ENCODE results near the gene PABPC1L2A. TPM values are rescaled to one million over a fixed set of nuclear protein-coding genes. Genes with fewer than 3 reads are reported as not detected.
A peak's percentile ranks its signal among the peaks of the same experiment; 100 is the strongest.
"Not testable (repeated sequence)": the region's sequence is repeated elsewhere in the genome, so short reads cannot be mapped to it uniquely, and the experiment has no call there.

The PABPC1L2A gene
- total RNA-seq: not detected

DNA sequence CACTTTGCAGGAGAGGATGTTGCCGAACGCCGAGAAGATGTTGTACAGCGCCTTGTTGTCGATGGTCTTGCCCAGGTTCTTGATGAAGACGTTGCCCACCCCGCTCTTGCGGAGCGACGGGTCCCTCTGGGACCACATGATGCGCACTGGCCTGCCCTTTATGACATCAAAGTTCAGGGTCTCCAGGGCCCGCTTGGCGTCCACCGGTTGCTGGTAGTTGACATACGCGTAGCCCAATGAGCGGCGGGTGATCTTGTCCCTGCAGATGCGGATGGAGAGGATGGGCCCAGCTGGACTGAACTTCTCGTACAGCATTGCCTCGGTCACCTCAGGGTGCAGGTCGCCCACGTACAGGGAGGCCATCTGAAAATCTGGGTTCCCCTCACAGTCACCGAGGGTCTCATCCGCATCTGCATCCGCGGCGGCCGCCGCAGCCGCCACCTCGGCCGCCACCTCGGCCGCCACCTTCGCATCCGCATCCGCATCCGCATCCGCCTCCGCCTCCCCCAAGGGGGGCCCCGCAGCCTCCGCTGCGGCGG lies at the start of gene PABPC1L2A:
Gene PABPC1L2A (minus strand): TSS at position 489 of the 539 bp plus-strand sequence. CDS start 126 bp downstream, at position 363.
- DNase-seq (ENCODE audit: low spot score in 2 of 2); H3K9me3 Mint-ChIP-seq; H3K36me3 Mint-ChIP-seq; H3K27ac Mint-ChIP-seq; ATAC-seq: not testable (repeated sequence)

DNA sequence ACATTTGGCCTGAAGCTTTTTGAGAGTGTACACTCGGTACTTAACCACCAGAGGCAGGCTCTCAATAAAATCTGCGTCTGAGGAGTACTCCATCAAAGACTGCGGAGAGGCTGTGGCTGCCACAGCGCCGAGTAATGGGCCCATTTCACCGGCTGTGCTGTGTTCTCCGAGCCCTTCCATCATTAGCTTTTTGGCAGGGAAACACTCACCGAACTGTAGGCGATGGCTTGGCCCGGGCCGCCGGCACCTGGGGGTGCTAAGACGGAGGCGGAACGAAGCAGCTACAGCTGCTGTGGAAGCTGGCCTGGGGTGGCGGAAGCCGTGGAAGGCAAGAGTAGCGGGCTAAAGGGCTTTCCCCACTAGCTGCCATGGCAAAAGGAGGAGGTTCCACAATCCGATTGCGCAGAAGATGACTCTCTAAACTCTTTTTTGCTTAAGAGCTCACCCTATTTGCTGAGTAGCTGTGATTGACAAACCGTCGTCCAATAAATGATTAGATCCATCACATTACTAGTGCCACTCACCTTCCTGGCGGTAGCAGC lies 48.5 kb upstream of the PABPC1L2A start:
- peak; percentile 34 to 72 for ATAC-seq

DNA sequence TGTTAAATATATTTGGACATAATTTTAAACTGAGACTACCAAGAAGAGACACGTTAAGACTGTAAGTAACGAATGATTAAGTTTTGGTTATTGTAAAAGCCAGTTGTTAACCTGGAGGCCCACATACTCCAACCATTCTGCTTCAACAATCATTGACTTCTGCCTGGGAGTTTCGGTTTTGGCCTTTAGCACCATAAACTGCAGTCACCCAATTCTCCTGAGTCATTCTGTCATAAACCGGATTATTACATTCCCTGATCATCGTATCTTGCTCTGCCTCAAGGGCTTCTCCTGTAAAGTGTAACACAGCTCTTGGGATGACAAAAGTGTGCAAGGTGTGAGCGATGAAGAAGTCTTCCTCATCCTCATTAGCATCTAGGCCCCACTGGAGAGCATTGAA lies 46.9 kb upstream of the PABPC1L2A start:
- H3K9me3 Mint-ChIP-seq: no peaks in the 10 kb centered on the region
- no peak for DNase-seq (ENCODE audit: low spot score in 2 of 2)
- no peak for ATAC-seq
- no peak overlapping the region for H3K27ac Mint-ChIP-seq
- peaks cover 0 to 6% of the 10 kb centered on the region in 2 donors for H3K36me3 Mint-ChIP-seq

More for the DNA sequence above, 48.5 kb upstream of the PABPC1L2A start:
- H3K36me3 Mint-ChIP-seq: peaks cover 0 to 6% of the 10 kb centered on the region in 2 donors
- DNase-seq (ENCODE audit: low spot score in 2 of 2): no peak
- H3K27ac Mint-ChIP-seq: no peak overlapping the region
- H3K9me3 Mint-ChIP-seq: no peaks in the 10 kb centered on the region

DNA sequence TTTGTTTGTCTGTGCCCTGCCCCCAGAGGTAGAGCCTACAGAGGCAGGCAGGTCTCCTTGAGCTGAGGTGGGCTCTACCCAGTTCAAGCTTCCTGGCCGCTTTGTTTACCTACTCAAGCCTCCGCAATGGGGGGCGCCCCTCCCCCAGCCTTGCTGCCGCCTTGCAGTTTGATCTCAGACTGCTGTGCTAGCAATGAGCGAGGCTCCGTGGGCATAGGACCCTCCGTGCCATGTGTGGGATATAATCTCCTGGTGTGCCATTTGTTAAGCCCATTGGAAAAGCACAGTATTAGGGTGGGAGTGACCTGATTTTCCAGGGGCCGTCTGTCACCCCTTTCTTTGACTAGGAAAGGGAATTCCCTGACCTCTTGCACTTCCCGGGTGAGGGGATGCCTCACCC lies 20.2 kb upstream of the PABPC1L2A start:
- not testable (repeated sequence) for H3K36me3 Mint-ChIP-seq; ATAC-seq; DNase-seq (ENCODE audit: low spot score in 2 of 2); H3K9me3 Mint-ChIP-seq; H3K27ac Mint-ChIP-seq

DNA sequence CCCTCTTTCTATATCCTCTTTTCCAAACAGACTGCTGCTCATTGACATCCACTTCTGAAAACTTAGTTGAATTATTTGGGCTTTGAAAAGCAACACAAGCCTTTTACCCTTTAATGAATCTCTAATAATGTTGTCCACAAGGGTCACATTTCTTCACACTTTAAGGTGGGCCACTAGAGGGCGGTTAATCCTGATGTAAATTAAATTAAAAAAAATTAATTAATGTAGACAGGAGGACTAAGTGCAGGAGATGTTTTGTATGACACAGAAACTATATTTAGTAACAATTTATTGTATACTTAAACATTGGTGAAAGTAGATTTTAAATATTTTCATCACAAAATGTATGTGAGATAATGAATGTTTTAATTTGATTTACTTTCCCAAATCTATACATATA lies 7.5 kb upstream of the PABPC1L2A start:
- not testable (repeated sequence) for H3K27ac Mint-ChIP-seq; DNase-seq (ENCODE audit: low spot score in 2 of 2); H3K36me3 Mint-ChIP-seq; H3K9me3 Mint-ChIP-seq; ATAC-seq

DNA sequence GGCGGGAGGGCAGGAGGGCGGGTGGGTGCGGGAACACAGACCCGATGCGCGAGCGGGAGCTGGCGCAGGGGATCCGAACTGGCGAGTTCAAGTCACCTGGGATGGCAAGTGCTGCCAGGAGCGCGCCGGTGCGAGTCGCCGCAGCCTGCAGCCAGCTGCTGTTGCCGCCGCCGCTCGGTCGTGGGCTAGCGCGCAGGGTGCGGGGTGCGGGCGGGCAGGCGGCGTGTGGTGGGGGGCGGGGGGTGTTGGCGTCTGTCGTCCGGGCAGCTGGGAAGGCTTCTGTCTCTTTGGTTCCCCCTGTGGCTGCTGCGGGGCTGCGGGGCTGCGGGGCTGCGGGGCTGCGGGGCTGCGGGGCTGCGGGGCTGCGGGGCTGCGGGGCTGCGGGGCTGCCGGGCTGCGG lies 572 bp upstream of the PABPC1L2A start:
- not testable (repeated sequence) for H3K9me3 Mint-ChIP-seq; ATAC-seq; DNase-seq (ENCODE audit: low spot score in 2 of 2); H3K36me3 Mint-ChIP-seq; H3K27ac Mint-ChIP-seq

DNA sequence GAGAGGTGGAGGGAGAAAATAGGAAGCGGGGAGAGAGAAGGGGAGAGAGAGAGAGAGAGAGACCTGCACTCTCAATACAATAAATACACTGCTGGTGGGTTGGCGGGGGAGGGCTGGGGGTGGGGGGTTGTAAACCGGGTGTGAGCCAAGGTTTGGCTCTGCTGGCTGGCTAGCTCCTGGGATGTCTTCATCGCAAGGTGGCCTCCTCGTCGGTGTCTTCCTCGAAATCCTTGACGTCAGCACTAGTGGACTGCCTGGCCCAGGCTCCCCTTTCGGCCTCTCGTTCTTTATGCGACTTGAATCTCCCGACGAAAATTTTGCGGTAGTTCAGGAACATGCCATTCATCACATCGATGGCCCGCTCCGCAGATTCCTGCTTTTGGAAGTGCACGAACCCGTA lies 715 bp downstream of the PABPC1L2A start:
- not testable (repeated sequence) for ATAC-seq; DNase-seq (ENCODE audit: low spot score in 2 of 2); H3K36me3 Mint-ChIP-seq; H3K27ac Mint-ChIP-seq; H3K9me3 Mint-ChIP-seq

DNA sequence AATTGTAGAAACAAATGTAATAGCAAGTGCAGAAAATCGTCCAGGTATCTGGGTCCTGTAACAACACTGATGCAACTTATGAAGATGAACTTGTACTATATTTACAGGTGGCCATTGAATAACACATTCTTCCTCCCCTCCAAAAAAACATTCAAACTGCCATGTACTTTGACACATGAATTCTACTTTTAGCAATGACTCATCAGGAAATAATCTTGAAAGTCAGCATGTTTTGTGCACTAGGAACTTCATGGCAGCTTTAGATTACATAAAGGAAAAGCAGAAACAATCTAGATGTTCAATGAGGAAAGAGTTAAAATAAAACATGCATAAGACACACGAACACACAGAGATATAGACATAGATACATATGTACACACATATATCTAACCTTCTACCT lies 2.5 kb downstream of the PABPC1L2A start:
- H3K9me3 Mint-ChIP-seq: no peaks in the 10 kb centered on the region
- no peak overlapping the region for H3K27ac Mint-ChIP-seq
- ATAC-seq (no peak), DNase-seq (ENCODE audit: low spot score in 2 of 2) (no peak)
- H3K36me3 Mint-ChIP-seq: no peaks in the 10 kb centered on the region

DNA sequence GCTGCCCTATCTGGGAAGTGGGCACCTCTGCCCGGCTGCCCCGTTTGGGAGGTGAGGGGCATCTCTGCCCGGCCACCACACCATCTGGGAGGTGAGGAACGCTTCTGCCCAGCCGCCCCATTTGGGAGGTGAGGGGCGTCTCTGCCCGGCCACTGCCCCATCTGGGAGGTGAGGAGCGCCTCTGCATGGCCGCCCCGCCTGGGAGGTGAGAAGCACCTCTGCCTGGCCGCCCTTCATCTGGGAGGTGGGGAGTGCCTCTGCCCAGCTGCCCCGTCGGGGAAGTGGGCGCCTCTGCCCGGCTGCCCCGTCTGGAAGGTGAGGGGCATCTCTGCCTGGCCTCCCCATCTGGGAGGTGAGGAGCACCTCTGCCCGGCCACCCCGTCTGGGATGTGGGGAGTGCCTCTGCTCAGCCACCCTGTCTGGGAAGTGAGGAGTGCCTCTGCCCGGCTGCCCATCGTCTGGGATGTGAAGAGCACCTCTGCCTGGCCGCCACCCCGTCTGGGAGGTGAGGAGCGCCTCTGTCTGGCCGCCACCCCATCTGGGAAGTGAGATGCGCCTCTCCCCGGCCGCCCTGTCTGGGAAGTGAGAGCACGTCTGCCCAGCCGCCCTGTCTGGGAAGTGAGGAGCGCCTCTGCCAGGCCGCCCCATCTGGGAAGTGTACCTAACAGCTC lies 9.8 kb downstream of the PABPC1L2A start:
- no peak for DNase-seq (ENCODE audit: low spot score in 2 of 2)
- Mint-ChIP-seq H3K36me3 (no peaks in the 10 kb centered on the region), H3K9me3 (peaks cover 0 to 5% of the 10 kb centered on the region in 2 donors), H3K27ac (no peak overlapping the region)
- no peak for ATAC-seq

DNA sequence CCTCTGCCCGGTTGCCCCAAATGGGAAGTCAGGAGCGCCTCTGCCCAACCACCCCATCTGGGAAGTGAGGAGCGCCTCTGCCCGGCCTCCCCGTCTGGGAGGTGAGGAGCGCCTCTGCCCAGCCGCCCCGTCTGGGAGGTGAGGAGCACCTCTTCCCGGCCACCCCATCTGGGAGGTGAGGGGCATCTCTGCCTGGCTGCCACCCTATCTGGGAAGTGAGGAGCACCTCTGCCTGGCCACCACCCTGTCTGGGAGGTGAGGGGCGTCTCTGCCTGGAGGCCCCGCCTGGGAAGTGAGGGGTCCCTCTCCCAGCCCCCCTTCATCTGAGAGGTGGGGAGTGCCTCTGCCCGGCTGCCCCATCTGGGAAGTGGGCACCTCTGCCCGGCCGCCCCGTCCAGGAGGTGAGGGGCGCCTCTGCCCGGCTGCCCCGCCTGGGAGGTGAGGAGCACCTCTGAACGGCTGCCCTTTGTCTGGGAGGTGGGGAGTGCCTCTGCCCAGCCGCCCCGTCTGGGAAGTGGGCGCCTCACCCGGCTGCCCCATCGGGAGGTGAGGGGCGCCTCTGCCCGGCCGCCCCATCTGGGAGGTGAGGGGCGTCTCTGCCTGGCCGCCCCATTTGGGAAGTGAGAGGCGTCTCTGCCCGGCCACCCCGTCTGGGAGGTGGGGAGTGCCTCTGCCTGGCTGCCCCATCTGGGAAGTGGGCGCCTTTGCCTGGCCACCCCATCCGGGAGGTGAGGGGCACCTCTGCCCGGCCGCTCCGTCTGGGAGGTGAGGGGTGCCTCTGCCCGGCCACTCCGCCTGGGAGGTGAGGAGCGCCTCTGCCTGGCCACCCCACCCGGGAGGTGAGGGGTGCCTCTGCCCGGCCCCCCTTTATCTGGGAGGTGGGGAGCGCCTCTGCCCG lies 10.6 kb downstream of the PABPC1L2A start:
- peaks cover 0 to 5% of the 10 kb centered on the region in 2 donors for H3K9me3 Mint-ChIP-seq
- ATAC-seq (no peak), DNase-seq (ENCODE audit: low spot score in 2 of 2) (no peak)
- no peaks in the 10 kb centered on the region for H3K36me3 Mint-ChIP-seq
- H3K27ac Mint-ChIP-seq: no peak overlapping the region

DNA sequence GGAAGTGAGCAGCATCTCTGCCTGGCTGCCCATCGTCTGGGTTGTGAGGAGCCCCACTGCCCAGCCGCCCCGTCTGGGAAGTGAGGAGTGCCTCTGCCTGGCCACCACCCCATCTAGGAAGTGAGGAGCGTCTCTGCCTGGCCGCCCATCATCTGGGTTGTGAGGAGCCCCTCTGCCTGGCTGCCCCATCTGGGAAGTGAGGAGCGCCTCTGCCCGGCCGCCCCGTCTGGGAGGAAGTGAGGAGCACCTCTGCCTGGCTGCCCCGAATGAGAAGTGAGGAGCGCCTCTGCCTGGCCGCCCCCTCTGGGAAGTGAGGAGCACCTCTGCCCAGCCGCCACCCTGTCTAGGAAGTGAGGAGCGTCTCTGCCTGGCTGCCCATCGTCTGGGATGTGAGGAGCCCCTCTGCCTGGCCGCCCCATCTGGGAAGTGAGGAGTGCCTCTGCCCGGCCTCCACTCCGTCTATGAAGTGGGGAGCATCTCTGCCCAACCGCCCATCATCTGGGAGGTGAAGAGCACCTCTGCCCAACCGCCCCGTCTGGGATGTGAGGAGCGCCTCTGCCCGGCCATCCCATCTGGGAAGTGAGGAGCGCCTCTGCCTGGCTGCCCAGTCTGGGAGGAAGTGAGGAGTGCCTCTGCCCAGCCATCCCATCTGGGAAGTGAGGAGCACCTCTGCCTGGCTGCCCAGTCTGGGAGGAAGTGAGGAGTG lies 11.4 kb downstream of the PABPC1L2A start:
- not testable (repeated sequence) for DNase-seq (ENCODE audit: low spot score in 2 of 2); ATAC-seq; H3K36me3 Mint-ChIP-seq; H3K9me3 Mint-ChIP-seq; H3K27ac Mint-ChIP-seq

DNA sequence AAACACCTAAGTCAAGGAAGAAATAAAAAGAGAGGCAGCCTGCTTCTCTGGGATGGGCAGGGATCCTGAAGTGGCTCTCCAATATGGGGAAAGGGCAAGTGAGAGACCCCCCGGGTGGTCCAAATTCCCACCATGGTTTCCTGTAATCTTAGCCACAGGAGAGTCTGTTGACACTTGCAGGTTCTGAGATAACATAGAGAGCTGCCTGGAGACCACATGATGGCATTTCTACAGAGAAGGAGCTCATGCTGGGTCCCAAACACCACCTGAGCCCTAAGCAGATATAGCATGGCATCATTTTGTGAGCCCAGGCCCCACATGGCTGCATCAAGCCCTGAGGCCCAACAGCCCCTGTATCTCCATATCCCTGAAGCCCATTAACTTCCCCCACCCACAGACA lies 50.4 kb downstream of the PABPC1L2A start:
- Mint-ChIP-seq H3K27ac (no peak overlapping the region), H3K36me3 (peaks cover under 1 to 5% of the 10 kb centered on the region in 2 donors), H3K9me3 (peaks cover 5 to 13% of the 10 kb centered on the region in 2 donors)
- ATAC-seq (no peak), DNase-seq (ENCODE audit: low spot score in 2 of 2) (no peak)

Other genes with a start within 250 kb of the PABPC1L2A start
- not detected for gene FAM236C, start 166.9 kb downstream of the PABPC1L2A start, total RNA-seq
- gene FAM236A, start 141.3 kb downstream of the PABPC1L2A start, total RNA-seq: not detected
- under 1 TPM in 1 of 2 donors, not detected in 1; 0.21 TPM for gene DMRTC1, start 135.7 kb downstream of the PABPC1L2A start, total RNA-seq
- not detected for gene PABPC1L2B, start 76.6 kb downstream of the PABPC1L2A start, total RNA-seq
- 1 to 10 TPM; 1.6 to 1.9 TPM for gene NAP1L2, start 135.3 kb upstream of the PABPC1L2A start, total RNA-seq